GM18526 (cell line): ENCODE data around the gene DYNLL2.

Experiments used
- POLR2A ChIP-seq: IDR thresholded peaks from 3 replicates; pipeline ENCODE4 v1.6.1; 2011; ENCODE audit not compliant: insufficient read length; ENCODE audit errors: extremely low read depth

The DYNLL2 gene

DNA sequence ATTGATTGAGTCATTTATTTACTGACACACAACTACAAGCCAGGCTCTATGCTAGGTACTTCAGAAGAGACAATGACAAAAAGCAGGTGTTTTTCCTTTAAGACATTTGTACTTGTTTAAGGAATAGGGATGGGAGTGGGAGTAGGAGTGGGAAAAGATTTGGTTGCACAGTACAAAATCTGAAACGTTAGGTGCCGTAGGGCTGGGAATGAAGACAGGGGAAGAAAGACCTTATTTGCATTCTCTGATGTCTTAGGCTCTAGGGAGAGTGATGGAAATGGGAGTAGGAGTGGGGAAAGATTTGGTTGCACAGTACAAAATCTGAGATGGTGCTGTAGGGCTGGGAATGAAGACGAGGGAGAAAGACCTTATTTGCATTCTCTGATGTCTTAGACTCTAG is 36.3 kb downstream of the DYNLL2 start:
- no peak for TF ChIP-seq POLR2A

DNA sequence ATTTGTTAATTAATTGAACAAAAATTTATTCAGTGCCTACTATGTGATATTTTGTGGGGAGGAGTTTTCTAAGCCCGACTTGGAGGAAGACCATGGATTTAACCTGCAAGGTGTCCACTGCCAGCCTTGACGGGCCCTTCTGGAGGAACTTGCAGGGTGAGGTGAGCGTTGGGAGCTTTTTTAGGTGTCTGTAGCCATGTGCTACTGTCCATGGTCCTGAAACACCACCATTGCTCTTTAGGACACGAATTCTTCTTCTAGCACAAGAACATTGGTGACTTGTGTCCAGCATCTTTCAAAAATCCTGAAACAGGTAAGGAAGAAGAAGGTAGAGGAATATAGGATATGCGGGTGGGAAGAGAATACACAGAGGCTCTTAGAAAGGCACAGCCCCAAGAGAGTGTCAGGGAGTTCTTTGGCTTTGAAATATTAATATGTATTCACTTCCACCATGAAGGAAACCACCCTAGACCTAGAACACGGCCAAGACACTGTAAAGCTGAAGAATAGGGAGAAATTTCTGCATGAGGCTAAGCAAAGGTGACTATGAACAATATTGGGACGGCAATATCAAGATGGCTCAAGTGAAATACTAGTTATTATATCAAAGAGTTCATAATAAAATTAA is 37.1 kb downstream of the DYNLL2 start:
- TF ChIP-seq POLR2A: no peak

- no peak for TF ChIP-seq POLR2A
Measured at GRCh38 chr17:58121925-58122324, 38.7 kb downstream of the DYNLL2 start.

GRCh38 chr17:58127846-58128245 is 44.6 kb downstream of the DYNLL2 start:
- TF ChIP-seq POLR2A: no peak

GRCh38 chr17:58136669-58137279 is 53.6 kb downstream of the DYNLL2 start:
- TF ChIP-seq POLR2A: no peak

DNA sequence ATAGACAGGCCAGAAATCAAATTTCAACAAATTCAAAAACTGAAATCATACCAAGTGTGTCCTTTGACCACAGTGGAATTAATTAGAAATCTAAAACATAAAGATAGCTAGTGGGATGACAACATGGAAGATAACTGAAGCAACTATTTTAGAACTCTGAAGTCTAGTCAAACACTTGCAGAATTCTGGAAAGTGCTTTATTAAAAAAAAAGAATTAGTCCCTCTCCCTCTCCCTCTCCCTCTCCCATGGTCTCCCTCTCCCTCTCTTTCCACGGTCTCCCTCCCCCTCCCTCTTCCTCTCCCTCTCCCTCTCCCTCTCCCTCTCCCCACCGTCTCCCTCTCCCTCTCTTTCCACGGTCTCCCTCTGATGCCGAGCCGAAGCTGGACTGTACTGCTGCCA is 58.3 kb downstream of the DYNLL2 start:
- TF ChIP-seq POLR2A: no peak

DNA sequence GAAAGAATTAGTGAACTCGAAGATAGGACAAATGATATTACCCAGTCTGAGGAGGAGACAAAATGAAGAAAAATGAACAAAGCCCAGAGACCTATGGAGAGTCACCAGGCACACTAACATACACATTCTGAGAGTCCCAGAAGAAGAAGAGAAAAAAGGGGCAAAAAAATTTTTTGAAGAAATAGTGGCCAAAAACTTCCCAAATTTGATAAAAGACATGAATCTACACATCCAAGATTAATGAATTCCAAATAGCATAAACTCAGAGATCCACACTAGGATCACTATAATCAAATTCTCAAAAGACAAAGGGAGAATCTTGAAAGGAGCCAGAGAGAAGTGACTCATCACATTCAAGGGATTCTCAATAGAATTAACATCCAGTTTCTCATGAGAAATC is 61.6 kb downstream of the DYNLL2 start:
- TF ChIP-seq POLR2A: no peak
